Endometrial microvascular endothelial cells (primary cell): Measurements from ENCODE around the gene TLX1. TPM values are rescaled to one million over a fixed set of nuclear protein-coding genes. Genes with fewer than 3 reads are reported as not detected.

Experiments used
- in situ Hi-C: cut with HindIII; loops from 2 replicates; pipeline ENCODE4 v1.10.0; 2017; ENCODE audit warnings: low sequenced_read_pairs, low pct_unique_long_range_greater_than_20kb; ENCODE audit errors: inconsistent ontology term
- total RNA-seq: library from RNA; depleted of rRNA; stranded (reverse); fragments of >200 nt; gene quantifications from one replicate; pipeline ENCODE4 v1.2.3, GENCODE V29; 2015; ENCODE audit errors: inconsistent ontology term

The TLX1 gene
- total RNA-seq, 1 donor from 2014 or later = not detected

- in situ Hi-C loops = no loop called here
Measured at GRCh38 chr10:101110856-101111523, 20.1 kb upstream of the TLX1 start.

- in situ Hi-C loops = no loop called here
Measured at GRCh38 chr10:101111547-101111946, 19.6 kb upstream of the TLX1 start.

- in situ Hi-C loops = no loop called here
Measured at GRCh38 chr10:101112799-101113594, 18.1 kb upstream of the TLX1 start.

GRCh38 chr10:101113890-101114403, 17.2 kb upstream of the TLX1 start:
- in situ Hi-C loops = no loop called here

- in situ Hi-C loops = no loop called here
Measured at GRCh38 chr10:101114646-101115045, 16.5 kb upstream of the TLX1 start.

- in situ Hi-C loops = no loop called here
Measured at GRCh38 chr10:101116754-101117153, 14.3 kb upstream of the TLX1 start.

GRCh38 chr10:101118031-101118430, 13.1 kb upstream of the TLX1 start:
- in situ Hi-C loops = no loop called here

GRCh38 chr10:101120520-101120883, 10.6 kb upstream of the TLX1 start:
- in situ Hi-C loops = no loop called here

GRCh38 chr10:101120884-101121653, 10.0 kb upstream of the TLX1 start:
- in situ Hi-C loops = no loop called here

- in situ Hi-C loops = no loop called here
Measured at GRCh38 chr10:101121654-101122031, 9.5 kb upstream of the TLX1 start.

- in situ Hi-C loops = no loop called here
Measured at GRCh38 chr10:101122270-101123084, 8.6 kb upstream of the TLX1 start.

GRCh38 chr10:101123085-101123814, 7.8 kb upstream of the TLX1 start:
- in situ Hi-C loops = no loop called here

- in situ Hi-C loops = no loop called here
Measured at GRCh38 chr10:101123815-101124617, 7.1 kb upstream of the TLX1 start.

- in situ Hi-C loops = no loop called here
Measured at GRCh38 chr10:101124933-101125332, 6.2 kb upstream of the TLX1 start.

GRCh38 chr10:101126684-101127628, 4.1 kb upstream of the TLX1 start:
- in situ Hi-C loops = no loop called here

- in situ Hi-C loops = no loop called here
Measured at GRCh38 chr10:101130141-101130540, 959 bp upstream of the TLX1 start.
